K562 (cell line): Measurements from ENCODE around the gene NAXE. TPM values are rescaled to one million over a fixed set of nuclear protein-coding genes. Genes with fewer than 3 reads are reported as not detected.

Experiments used
- CREBBP ChIP-seq: IDR thresholded peaks from one replicate; pipeline ENCODE4 v1.6.1; 2012; ENCODE audit warnings: low read depth, mild to moderate bottlenecking, control low read depth, inconsistent platforms, low read length
- FOXK1 ChIP-seq: sonication (generic); formaldehyde crosslinking; IDR thresholded peaks from 2 replicates; pipeline ENCODE4 v1.8.0; 2022; ENCODE audit warnings: missing genetic modification reagents, mild to moderate bottlenecking, borderline replicate concordance
- HNRNPLL ChIP-seq: fragments of 200-400 bp; formaldehyde crosslinking; IDR thresholded peaks from 2 replicates; pipeline ENCODE4 v1.6.1; 2017; ENCODE audit warnings: low read length, low read depth, mild to moderate bottlenecking; ENCODE audit not compliant: poor library complexity, severe bottlenecking
- XRCC4 ChIP-seq: IDR thresholded peaks from one replicate; pipeline ENCODE4 v1.6.1; 2011; ENCODE audit not compliant: insufficient read depth, insufficient read length; ENCODE audit errors: extremely low read depth
- ZNF511 ChIP-seq: sonication (generic); formaldehyde crosslinking; IDR thresholded peaks from 2 replicates; pipeline ENCODE4 v1.8.0; 2022; ENCODE audit warnings: mild to moderate bottlenecking, missing genetic modification reagents
- ZNF583 ChIP-seq: fragments of 250-450 bp; sonication (Bioruptor Pico); IDR thresholded peaks from 2 replicates; pipeline ENCODE4 v1.4.0; 2020
- polyA plus RNA-seq, 8 experiments: library from polyadenylated mRNA; depleted of rRNA in 4 of 8; stranded (reverse) in 5 of 8; unstranded in 3 of 8; fragments of >200 nt; fragmentation: Nextera tagmentation in 2 of 8; fragmentation: Illumina TruSeq in 1 of 8; extraction: Ambion mirVana in 2 of 8; extraction: Trizol in 1 of 8; gene quantifications; 2 replicates each; pipeline versions ENCODE4 v1.2.1 to v1.2.3, GENCODE V29; 2011 to 2014; ENCODE audit warnings: inconsistent platforms in 1 of 8, missing spikeins in 1 of 8
- total RNA-seq, 7 experiments: library from RNA; depleted of rRNA in 6 of 7; stranded (reverse); fragments of >200 nt in 6 of 7; fragmentation: Illumina TruSeq in 2 of 7; extraction: Trizol in 2 of 7; gene quantifications; 2 replicates each; pipeline versions ENCODE4 v1.2.1 to v1.2.3, GENCODE V29; 2011 to 2021; ENCODE audit warnings: low replicate concordance in 1 of 7
- TF ChIP-seq, protein P1 (sequence below): sonication (generic); formaldehyde crosslinking; IDR thresholded peaks from 2 replicates; pipeline ENCODE4 v1.8.0; 2022; ENCODE audit warnings: missing genetic modification reagents, mild to moderate bottlenecking, moderate library complexity, borderline replicate concordance
- TF ChIP-seq, protein P2 (sequence below), 2 experiments: fragments of 450-650 bp; formaldehyde crosslinking in 1 of 2; IDR thresholded peaks; 2 replicates each; pipeline versions ENCODE4 v1.4.0 to v1.6.1; 2014 to 2020; ENCODE audit warnings: mild to moderate bottlenecking in 2 of 2, borderline replicate concordance in 1 of 2, low read depth in 1 of 2
- TF ChIP-seq, protein P3 (sequence below), 2 experiments: fragments of 450-650 bp; IDR thresholded peaks; 2 replicates each; pipeline ENCODE4 v1.6.1; 2018; ENCODE audit warnings: mild to moderate bottlenecking in 2 of 2, low read depth in 1 of 2; ENCODE audit not compliant: partially characterized antibody in 2 of 2
- TF ChIP-seq, protein P4 (sequence below): fragments of 250-450 bp; sonication (Bioruptor Pico); IDR thresholded peaks from 2 replicates; pipeline ENCODE4 v1.5.0; 2021

NAXE gene
- total and polyA plus RNA-seq, 9 of the 15 experiments (the other 6 are each of a cell fraction or from before 2014, with no cell fraction given) = 27.3 to 137 (median 90.0) TPM

GRCh38 chr1:156623946-156624813 lies 32.6 kb downstream of the NAXE start (continued):
- TF ChIP-seq, protein P1, sequence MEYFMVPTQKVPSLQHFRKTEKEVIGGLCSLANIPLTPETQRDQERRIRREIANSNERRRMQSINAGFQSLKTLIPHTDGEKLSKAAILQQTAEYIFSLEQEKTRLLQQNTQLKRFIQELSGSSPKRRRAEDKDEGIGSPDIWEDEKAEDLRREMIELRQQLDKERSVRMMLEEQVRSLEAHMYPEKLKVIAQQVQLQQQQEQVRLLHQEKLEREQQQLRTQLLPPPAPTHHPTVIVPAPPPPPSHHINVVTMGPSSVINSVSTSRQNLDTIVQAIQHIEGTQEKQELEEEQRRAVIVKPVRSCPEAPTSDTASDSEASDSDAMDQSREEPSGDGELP (CRISPR knock-in tag) = peak; percentile 55
- TF ChIP-seq FOXK1 (CRISPR knock-in tag) (0 out of 2 replicates have a peak, but pooled peaks have one; percentile 19), HNRNPLL (no peak), ZNF511 (CRISPR knock-in tag) (peak; percentile 90), CREBBP (no peak), XRCC4 (no peak), ZNF583 (no peak)
- TF ChIP-seq, protein P2, sequence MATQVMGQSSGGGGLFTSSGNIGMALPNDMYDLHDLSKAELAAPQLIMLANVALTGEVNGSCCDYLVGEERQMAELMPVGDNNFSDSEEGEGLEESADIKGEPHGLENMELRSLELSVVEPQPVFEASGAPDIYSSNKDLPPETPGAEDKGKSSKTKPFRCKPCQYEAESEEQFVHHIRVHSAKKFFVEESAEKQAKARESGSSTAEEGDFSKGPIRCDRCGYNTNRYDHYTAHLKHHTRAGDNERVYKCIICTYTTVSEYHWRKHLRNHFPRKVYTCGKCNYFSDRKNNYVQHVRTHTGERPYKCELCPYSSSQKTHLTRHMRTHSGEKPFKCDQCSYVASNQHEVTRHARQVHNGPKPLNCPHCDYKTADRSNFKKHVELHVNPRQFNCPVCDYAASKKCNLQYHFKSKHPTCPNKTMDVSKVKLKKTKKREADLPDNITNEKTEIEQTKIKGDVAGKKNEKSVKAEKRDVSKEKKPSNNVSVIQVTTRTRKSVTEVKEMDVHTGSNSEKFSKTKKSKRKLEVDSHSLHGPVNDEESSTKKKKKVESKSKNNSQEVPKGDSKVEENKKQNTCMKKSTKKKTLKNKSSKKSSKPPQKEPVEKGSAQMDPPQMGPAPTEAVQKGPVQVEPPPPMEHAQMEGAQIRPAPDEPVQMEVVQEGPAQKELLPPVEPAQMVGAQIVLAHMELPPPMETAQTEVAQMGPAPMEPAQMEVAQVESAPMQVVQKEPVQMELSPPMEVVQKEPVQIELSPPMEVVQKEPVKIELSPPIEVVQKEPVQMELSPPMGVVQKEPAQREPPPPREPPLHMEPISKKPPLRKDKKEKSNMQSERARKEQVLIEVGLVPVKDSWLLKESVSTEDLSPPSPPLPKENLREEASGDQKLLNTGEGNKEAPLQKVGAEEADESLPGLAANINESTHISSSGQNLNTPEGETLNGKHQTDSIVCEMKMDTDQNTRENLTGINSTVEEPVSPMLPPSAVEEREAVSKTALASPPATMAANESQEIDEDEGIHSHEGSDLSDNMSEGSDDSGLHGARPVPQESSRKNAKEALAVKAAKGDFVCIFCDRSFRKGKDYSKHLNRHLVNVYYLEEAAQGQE (IDR thresholded peaks at IDR 0.05; ENCODE audit: borderline replicate concordance) = no peak; the same call in 1 of the 2 replicates
- TF ChIP-seq, protein P2 (CRISPR knock-in tag; IDR thresholded peaks at IDR 0.05; ENCODE audit: low read depth) = 0 out of 2 replicates have a peak, but pooled peaks have one; percentile 29
- TF ChIP-seq, protein P3, sequence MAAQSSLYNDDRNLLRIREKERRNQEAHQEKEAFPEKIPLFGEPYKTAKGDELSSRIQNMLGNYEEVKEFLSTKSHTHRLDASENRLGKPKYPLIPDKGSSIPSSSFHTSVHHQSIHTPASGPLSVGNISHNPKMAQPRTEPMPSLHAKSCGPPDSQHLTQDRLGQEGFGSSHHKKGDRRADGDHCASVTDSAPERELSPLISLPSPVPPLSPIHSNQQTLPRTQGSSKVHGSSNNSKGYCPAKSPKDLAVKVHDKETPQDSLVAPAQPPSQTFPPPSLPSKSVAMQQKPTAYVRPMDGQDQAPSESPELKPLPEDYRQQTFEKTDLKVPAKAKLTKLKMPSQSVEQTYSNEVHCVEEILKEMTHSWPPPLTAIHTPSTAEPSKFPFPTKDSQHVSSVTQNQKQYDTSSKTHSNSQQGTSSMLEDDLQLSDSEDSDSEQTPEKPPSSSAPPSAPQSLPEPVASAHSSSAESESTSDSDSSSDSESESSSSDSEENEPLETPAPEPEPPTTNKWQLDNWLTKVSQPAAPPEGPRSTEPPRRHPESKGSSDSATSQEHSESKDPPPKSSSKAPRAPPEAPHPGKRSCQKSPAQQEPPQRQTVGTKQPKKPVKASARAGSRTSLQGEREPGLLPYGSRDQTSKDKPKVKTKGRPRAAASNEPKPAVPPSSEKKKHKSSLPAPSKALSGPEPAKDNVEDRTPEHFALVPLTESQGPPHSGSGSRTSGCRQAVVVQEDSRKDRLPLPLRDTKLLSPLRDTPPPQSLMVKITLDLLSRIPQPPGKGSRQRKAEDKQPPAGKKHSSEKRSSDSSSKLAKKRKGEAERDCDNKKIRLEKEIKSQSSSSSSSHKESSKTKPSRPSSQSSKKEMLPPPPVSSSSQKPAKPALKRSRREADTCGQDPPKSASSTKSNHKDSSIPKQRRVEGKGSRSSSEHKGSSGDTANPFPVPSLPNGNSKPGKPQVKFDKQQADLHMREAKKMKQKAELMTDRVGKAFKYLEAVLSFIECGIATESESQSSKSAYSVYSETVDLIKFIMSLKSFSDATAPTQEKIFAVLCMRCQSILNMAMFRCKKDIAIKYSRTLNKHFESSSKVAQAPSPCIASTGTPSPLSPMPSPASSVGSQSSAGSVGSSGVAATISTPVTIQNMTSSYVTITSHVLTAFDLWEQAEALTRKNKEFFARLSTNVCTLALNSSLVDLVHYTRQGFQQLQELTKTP (IDR thresholded peaks at IDR 0.05; ENCODE audit: low read depth in 1 of 2, partially characterized antibody in 2 of 2) = no peak
- TF ChIP-seq, protein P4, sequence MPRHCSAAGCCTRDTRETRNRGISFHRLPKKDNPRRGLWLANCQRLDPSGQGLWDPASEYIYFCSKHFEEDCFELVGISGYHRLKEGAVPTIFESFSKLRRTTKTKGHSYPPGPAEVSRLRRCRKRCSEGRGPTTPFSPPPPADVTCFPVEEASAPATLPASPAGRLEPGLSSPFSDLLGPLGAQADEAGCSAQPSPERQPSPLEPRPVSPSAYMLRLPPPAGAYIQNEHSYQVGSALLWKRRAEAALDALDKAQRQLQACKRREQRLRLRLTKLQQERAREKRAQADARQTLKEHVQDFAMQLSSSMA (CRISPR knock-in tag) = no peak
